Pons (tissue), 1 donor: ENCODE data around the gene ERC1.
"Not testable (repeated sequence)": the region's sequence is repeated elsewhere in the genome, so short reads cannot be mapped to it uniquely, and the experiment has no call there.

Source experiments
- DNase-seq: peaks from one replicate; pipeline ENCODE4 v3.0.0-alpha.2; 2016; ENCODE audit warnings: low spot score

ERC1 gene

GRCh38 chr12:1220127-1221092, 229.4 kb downstream of the ERC1 start:
- no peak for DNase-seq

DNA sequence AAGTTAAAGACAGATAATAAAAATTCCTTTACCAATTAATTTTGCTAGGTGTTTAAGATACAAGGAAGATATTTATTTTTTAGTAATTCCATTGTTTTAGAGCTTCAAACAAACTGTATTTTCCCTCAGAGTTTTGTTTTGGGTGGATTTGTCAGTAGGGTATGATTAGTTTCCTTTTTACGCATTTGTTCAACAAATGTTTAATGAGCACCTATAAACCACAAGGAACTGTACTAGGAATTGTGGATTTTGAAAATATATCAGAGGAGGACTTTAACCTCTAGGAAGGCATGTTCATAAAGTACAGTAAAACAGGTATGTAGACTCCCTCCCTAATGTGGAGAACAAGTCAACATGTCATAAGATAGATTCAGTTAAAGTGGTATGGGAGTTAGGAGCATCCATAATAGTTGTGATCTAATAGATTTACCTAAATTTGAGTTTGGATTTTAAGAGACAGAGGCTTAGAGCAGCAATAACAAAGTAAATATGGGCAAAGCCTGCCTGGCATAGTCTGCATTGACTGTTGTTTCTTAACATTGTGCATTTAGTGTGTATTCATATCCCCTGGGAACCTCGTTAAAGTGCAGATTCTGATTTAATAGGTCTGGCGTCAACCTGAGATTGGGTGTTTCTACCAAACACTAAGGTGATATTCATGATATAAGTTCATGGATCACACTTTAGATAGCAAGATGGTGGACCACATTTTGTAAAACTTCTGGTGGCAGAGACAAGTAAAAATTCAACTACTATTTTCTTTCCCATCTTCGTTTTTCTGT, 232.0 kb downstream of the ERC1 start:
- no peak for DNase-seq

DNA sequence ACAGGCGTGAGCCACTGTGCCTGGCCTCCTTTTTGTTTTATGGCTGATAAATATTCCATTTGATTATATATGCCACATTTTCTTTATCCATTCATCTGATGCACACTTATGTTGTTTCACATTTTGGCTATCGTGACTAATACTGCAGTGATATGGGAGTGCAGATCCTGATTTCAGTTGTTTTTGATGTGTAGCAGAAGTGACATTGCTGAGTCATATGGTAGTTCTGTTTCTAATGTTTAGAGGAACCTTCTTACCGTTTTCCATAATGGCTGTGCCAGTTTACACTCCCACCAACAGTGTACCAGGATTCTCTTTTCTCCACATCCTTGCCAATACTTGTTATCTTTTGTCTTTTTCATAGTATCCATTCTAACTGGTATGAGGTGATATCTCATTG, 235.9 kb downstream of the ERC1 start:
- DNase-seq, result no peak

GRCh38 chr12:1234073-1234472, 243.1 kb downstream of the ERC1 start:
- DNase-seq, result no peak

DNA sequence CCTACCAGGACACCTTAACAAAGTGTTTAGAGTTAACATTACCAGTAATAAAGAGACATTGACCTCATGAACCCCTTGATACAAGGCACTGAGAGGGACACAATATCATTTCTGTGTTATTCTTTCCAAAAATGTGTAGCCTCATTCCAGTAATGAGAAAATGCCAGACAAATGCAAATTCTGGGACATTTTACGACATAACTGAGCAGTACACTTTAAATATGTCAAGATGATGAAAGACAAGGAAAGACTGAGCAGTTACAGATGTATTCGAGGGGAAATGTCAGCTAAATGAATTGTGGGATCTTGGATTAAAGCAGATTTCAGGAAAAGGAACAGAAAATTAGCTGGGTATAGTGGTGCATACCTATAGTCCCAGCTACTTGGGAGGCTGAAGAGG, 255.6 kb downstream of the ERC1 start:
- DNase-seq, result no peak

- no peak for DNase-seq
These were observed 259.6 kb downstream of the ERC1 start for GRCh38 chr12:1250641-1251040.

DNA sequence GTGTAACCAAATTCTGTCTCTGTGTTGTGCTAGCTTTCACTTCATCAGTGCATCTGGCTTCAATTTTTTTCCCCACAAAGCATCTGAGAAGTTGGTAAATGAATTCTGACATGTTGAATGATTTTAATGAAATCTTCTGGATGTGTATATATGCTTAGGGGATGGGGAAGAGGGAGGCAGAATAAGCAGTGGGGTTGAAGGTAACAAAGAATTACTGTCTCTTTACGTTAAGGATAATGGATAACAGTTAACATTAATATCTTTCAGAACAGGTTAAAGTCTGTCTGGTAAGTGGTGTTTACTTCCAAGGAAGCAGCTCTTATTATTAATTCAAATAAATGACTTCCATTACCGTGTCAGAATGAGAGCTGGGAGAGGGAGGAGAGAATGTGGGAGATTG, 261.7 kb downstream of the ERC1 start:
- no peak for DNase-seq

GRCh38 chr12:1255125-1255524, 264.1 kb downstream of the ERC1 start:
- DNase-seq, result not testable (repeated sequence)

DNA sequence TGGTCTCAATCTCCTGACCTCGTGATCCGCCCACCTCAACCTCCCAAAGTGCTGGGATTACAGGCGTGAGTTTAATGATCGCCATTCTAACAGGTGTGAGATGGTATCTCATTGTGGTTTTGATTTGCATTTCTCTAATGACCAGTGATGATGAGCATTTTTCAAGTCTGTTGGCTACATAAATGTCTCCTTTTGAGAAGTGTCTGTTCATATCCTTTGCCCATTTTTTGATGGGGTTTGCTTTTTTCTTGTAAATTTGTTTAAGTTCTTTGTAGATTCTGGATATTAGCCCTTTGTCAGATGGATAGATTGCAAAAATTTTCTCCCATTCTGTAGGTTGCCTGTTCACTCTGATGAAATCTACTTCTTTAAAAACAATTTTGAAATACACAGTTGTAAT, 264.8 kb downstream of the ERC1 start:
- not testable (repeated sequence) for DNase-seq

- no peak for DNase-seq
These were observed 265.3 kb downstream of the ERC1 start for GRCh38 chr12:1256285-1256684.

DNA sequence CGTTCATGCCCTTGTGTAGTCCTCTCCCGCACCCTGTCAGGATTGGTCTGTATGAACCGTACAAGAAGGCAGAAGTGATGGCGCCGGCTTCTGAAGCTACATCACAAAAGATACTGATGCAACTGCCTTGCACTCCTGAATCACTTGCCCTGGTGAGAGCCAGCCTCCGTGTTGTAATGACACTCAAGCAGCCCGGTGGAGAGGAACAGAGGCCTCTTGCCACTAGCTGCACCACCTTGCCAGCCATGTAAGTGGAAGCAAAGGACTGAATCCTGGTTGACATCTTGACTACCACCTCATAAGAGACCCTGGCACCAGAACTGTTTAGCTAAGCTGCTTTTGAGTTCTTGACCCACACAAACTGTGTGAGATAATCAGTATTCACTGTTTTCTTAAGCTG, 266.0 kb downstream of the ERC1 start:
- DNase-seq, result no peak

DNA sequence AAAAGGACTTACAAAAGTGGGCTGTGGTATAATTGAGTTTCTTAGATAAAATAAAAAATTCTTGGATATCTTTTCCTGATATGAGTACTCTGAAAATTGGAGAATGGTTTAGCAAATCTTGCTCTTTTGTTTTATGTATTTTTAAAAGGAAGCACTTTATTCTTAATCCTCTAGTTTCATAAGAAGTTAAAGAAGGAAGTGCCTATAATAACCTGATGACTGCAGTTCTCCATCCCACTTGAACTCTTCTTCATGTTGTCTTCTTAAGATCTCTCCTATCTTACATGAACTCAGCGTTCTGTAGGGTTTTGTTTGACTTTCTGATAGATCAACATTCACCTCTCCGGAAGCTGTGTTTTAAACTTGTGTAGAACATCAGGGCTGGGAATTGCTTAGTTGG, 271.0 kb downstream of the ERC1 start:
- no peak for DNase-seq

DNA sequence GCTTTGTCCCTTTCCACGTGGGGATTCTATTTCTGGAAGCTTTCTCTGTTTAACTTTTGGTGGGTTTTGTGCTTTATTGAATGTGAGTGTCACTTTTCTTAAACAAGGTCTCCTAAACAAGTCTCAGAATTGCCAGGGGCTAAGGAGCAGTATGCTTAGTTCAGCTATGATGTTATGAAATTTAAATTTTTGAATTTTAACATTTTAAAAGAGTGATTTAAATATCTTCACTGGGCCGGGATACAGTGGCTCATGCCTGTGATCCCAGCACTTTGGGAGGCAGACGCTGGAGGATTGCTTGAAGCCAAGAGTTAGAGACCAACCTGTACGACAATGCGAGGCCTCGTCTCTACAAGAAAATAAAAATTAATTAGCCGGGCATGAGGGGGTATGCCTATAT, 276.2 kb downstream of the ERC1 start:
- DNase-seq, result no peak

GRCh38 chr12:1272142-1272541, 281.1 kb downstream of the ERC1 start:
- no peak for DNase-seq

- DNase-seq, result no peak
These were observed 282.0 kb downstream of the ERC1 start for GRCh38 chr12:1273051-1273450.

DNA sequence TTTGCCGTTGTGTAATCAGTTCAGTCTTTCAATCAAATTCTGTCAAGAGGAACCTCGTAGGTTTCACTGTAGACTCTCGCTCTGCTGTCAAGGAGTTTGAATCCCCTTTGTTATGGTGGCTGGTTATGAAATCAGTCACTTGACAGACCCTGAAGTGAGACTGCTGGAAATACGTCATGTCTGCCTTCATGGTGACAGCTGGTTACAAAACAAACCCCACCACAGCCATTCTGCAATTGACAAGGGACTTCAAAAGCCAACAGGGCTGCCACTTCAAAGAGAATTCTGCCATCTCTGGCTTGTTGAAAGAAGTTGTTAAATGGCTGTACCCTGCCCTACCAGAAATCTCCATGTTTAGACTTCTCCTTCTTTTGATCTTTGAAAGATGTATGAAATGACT, 286.9 kb downstream of the ERC1 start:
- peak; percentile 30 for DNase-seq

GRCh38 chr12:1279050-1279449, 288.0 kb downstream of the ERC1 start:
- no peak for DNase-seq

DNA sequence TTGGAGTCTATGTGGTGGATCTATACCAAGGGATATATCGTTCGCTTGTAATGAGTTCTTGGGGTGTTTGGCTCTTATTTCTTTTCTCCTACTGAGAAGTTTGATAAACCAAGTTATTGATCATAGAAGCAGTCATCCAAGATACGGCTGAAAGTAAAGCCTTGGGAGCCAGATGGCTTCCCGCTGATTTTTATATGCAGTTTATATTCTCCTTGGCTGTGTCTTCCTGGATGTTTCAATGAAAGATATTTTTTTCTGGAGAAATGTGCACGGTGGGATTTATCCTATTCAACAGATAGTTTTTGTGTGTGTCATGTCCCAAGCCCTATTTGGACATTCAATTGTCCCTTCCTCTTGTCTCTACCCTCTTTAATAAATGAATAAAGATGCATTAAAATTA, 289.0 kb downstream of the ERC1 start:
- no peak for DNase-seq

GRCh38 chr12:1281683-1282366, 290.8 kb downstream of the ERC1 start:
- DNase-seq, result no peak

DNA sequence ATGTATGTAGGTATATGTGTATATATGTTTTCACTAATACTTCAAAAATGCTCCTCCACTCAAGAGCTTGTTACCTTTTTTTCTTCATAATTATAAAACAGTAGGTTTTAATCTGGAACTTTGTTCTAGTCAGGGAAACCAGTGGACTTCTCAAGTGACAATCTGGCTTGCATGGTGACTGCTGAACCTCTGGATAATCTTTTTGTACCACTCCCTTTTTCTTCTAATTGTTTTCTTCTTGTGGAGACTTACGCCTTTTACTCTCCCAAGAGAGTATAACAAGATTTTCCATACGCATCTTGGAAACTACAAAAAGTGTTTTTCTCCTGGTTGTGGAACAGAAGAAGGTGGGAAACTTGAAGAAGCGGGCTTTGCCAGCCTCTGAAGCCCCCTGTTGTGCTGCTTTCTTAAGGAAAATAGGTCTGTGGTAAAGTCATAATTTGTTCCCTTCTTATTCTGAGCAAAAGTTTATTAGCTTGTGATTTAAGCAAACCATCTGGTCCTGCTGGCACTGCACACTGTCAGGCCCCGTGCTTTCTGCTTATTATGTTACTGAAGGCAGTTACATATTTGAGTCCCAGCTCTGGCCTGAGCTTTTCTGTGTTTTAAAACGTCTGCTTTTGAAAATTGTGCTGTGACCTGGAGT, 291.8 kb downstream of the ERC1 start:
- DNase-seq, result no peak

- no peak for DNase-seq
These were observed 292.3 kb downstream of the ERC1 start for GRCh38 chr12:1283316-1283715.

GRCh38 chr12:1284611-1285010, 293.6 kb downstream of the ERC1 start:
- DNase-seq, result no peak
